Smooth muscle cell (in vitro differentiated cells): ENCODE measurements around the gene MAP1B. TPM values are rescaled to one million over a fixed set of nuclear protein-coding genes. Genes with fewer than 3 reads are reported as not detected.
A peak's percentile ranks its signal among the peaks of the same experiment; 100 is the strongest.

Experiments used
- DNase-seq: peaks from one replicate; lab custom pipeline; 2025; ENCODE audit not compliant: unreplicated experiment; lab: John Stamatoyannopoulos, UW
- H2AFZ ChIP-seq: fragments of 200-600 bp; sonication (generic); 2 replicates; pipeline ENCODE4 v1.6.0; 2016; ENCODE audit warnings: antibody characterized with exemption, low read depth, mild to moderate bottlenecking
- H3F3A ChIP-seq: fragments of 200-600 bp; sonication (generic); 2 replicates; pipeline ENCODE4 v1.6.0; 2017; ENCODE audit warnings: antibody characterized with exemption, low read depth
- H3K27ac ChIP-seq: fragments of 200-600 bp; sonication (generic); 2 replicates; pipeline ENCODE4 v1.5.1; 2016; ENCODE audit warnings: low read depth, mild to moderate bottlenecking
- H3K27me3 ChIP-seq: fragments of 200-600 bp; sonication (generic); 2 replicates; pipeline ENCODE4 v1.6.1; 2016; ENCODE audit warnings: low read depth, mild to moderate bottlenecking
- H3K36me3 ChIP-seq: fragments of 200-600 bp; sonication (generic); 2 replicates; pipeline ENCODE4 v1.5.1; 2016; ENCODE audit warnings: low read depth
- H3K4me1 ChIP-seq: fragments of 200-600 bp; sonication (generic); 2 replicates; pipeline ENCODE4 v1.5.1; 2016; ENCODE audit warnings: low read depth
- H3K4me2 ChIP-seq: fragments of 200-600 bp; sonication (generic); 2 replicates; pipeline ENCODE4 v1.6.0; 2016; ENCODE audit warnings: mild to moderate bottlenecking
- H3K4me3 ChIP-seq: fragments of 200-600 bp; sonication (generic); 2 replicates; pipeline ENCODE4 v1.5.1; 2016; ENCODE audit warnings: mild to moderate bottlenecking
- H3K79me2 ChIP-seq: fragments of 200-600 bp; sonication (generic); 2 replicates; pipeline ENCODE4 v1.6.0; 2016; ENCODE audit warnings: low read depth, mild to moderate bottlenecking
- H3K9ac ChIP-seq: fragments of 200-600 bp; sonication (generic); 2 replicates; pipeline ENCODE4 v1.6.0; 2016; ENCODE audit warnings: low read depth
- H3K9me3 ChIP-seq: fragments of 200-600 bp; sonication (generic); replicated peaks from 2 replicates; pipeline ENCODE4 v1.5.1; 2016; ENCODE audit warnings: low read depth
- H4K20me1 ChIP-seq: fragments of 200-600 bp; sonication (generic); 2 replicates; pipeline ENCODE4 v1.6.0; 2016; ENCODE audit warnings: low read depth
- CTCF ChIP-seq: fragments of 200-600 bp; sonication (generic); IDR thresholded peaks from 2 replicates; pipeline ENCODE4 v1.5.1; 2017; ENCODE audit warnings: borderline replicate concordance, mild to moderate bottlenecking, antibody characterized with exemption; ENCODE audit not compliant: insufficient read depth, poor library complexity, severe bottlenecking
- WGBS: methylation state at CpG from one replicate; pipeline ENCODE4 v1.1.7; 2016; ENCODE audit warnings: low lambda C conversion rate; 5-methylcytosine and 5-hydroxymethylcytosine counted together
- polyA plus RNA-seq: library from polyadenylated mRNA; unstranded; fragments of >200 nt; fragmentation: Nextera tagmentation; extraction: Ambion mirVana; gene quantifications from 2 replicates; pipeline ENCODE4 v1.2.1, GENCODE V29; 2016
- total RNA-seq: library from RNA; depleted of rRNA; stranded (reverse); fragments of >200 nt; gene quantifications from 2 replicates; pipeline ENCODE4 v1.2.3, GENCODE V29; 2014

Gene MAP1B
- total and polyA plus RNA-seq, 2 experiments from 2014 or later = 111 to 143 TPM

- no peak for DNase-seq
- 90% methylated on average over 1 of the region's 1 CpG for WGBS
- no peak overlapping the region for H3K4me3 ChIP-seq
- H3K9ac ChIP-seq = no peak overlapping the region
- no peaks in the 10 kb centered on the region for H3K36me3 ChIP-seq
- peaks cover 71% of the 10 kb centered on the region for H4K20me1 ChIP-seq
- H2AFZ ChIP-seq = no peak overlapping the region
- no peaks in the 10 kb centered on the region for H3K27me3 ChIP-seq
- H3K27ac ChIP-seq = no peak overlapping the region
- H3K79me2 ChIP-seq = peaks cover 87% of the 10 kb centered on the region
- peaks cover 49% of the 10 kb centered on the region for H3K4me1 ChIP-seq
- peaks cover 6% of the 10 kb centered on the region for H3F3A ChIP-seq
- no peaks in the 10 kb centered on the region for H3K9me3 ChIP-seq
- H3K4me2 ChIP-seq = no peak overlapping the region
- no peak for TF ChIP-seq CTCF
Measured at GRCh38 chr5:72129725-72130124, 22.4 kb downstream of the MAP1B start.

GRCh38 chr5:72130351-72130761 is 23.1 kb downstream of the MAP1B start:
- H3K4me2 ChIP-seq = no peak overlapping the region
- TF ChIP-seq CTCF = no peak
- H3K4me1 ChIP-seq = peaks cover 45% of the 10 kb centered on the region
- H4K20me1 ChIP-seq = peaks cover 65% of the 10 kb centered on the region
- H3K9me3 ChIP-seq = no peaks in the 10 kb centered on the region
- H3K27ac ChIP-seq = peak overlapping the region; percentile 40
- WGBS = 69% methylated on average over 2 of the region's 2 CpGs
- no peak overlapping the region for H2AFZ ChIP-seq
- no peak overlapping the region for H3K9ac ChIP-seq
- H3F3A ChIP-seq = peaks cover 6% of the 10 kb centered on the region
- H3K36me3 ChIP-seq = no peaks in the 10 kb centered on the region
- peaks cover 87% of the 10 kb centered on the region for H3K79me2 ChIP-seq
- H3K27me3 ChIP-seq = no peaks in the 10 kb centered on the region
- H3K4me3 ChIP-seq = no peak overlapping the region
- no peak for DNase-seq

GRCh38 chr5:72133212-72133990 is 26.1 kb downstream of the MAP1B start:
- Histone ChIP-seq H3F3A (peaks cover 9% of the 10 kb centered on the region), H3K4me2 (peak overlapping the region; percentile 22), H3K79me2 (peaks cover 87% of the 10 kb centered on the region), H3K36me3 (no peaks in the 10 kb centered on the region), H3K27me3 (no peaks in the 10 kb centered on the region), H3K4me1 (peaks cover 38% of the 10 kb centered on the region), H3K9ac (no peak overlapping the region), H2AFZ (no peak overlapping the region), H3K4me3 (no peak overlapping the region), H3K9me3 (no peaks in the 10 kb centered on the region), H4K20me1 (peaks cover 53% of the 10 kb centered on the region), H3K27ac (peak overlapping the region; percentile 73)
- 93% methylated on average over 4 of the region's 4 CpGs for WGBS
- TF ChIP-seq CTCF = no peak
- DNase-seq = no peak
